Liver (tissue), 9 donors: ENCODE results near the gene KIF21B. TPM values are rescaled to one million over a fixed set of nuclear protein-coding genes. Genes with fewer than 3 reads are reported as not detected.

Experiments
- DNase-seq: peaks from one replicate; pipeline ENCODE4 v3.0.0-alpha.2; 2017; ENCODE audit warnings: low spot score
- H3K27ac ChIP-seq, 2 donors: one replicate each; pipeline ENCODE4 v1.7.0; 2013; ENCODE audit warnings: inconsistent platforms in 2 of 2, low read length in 2 of 2, control low read depth in 1 of 2, low read depth in 1 of 2, mild to moderate bottlenecking in 1 of 2
- H3K27me3 ChIP-seq, 4 donors: one replicate each; pipeline versions ENCODE4 v1.6.1 to v1.7.0; 2013; ENCODE audit warnings: low read length in 3 of 4, inconsistent platforms in 1 of 4, mild to moderate bottlenecking in 1 of 4, moderate library complexity in 1 of 4; ENCODE audit not compliant: control insufficient read depth in 4 of 4, insufficient read depth in 4 of 4
- H3K36me3 ChIP-seq, 4 donors: one replicate each; pipeline versions ENCODE4 v1.6.1 to v1.7.0; 2013; ENCODE audit warnings: low read length in 3 of 4, mild to moderate bottlenecking in 3 of 4, low read depth in 1 of 4, moderate library complexity in 1 of 4; ENCODE audit not compliant: control insufficient read depth in 4 of 4, insufficient read depth in 3 of 4
- H3K4me1 ChIP-seq, 4 donors: one replicate each; pipeline versions ENCODE4 v1.6.1 to v1.7.0; 2013; ENCODE audit warnings: low read length in 3 of 4, mild to moderate bottlenecking in 3 of 4, moderate library complexity in 1 of 4; ENCODE audit not compliant: control insufficient read depth in 4 of 4, insufficient read depth in 4 of 4
- H3K4me3 ChIP-seq, 3 donors: one replicate each; pipeline versions ENCODE4 v1.6.1 to v1.7.0; 2013; ENCODE audit warnings: low read length in 3 of 3, control low read depth in 1 of 3, low read depth in 1 of 3, mild to moderate bottlenecking in 1 of 3
- H3K9ac ChIP-seq, 2 donors: one replicate each; pipeline ENCODE4 v1.7.0; 2013; ENCODE audit warnings: low read length in 2 of 2, mild to moderate bottlenecking in 2 of 2, moderate library complexity in 2 of 2, control low read depth in 1 of 2, low read depth in 1 of 2
- H3K9me3 ChIP-seq, 4 donors: one replicate each; pipeline versions ENCODE4 v1.6.1 to v1.7.0; 2013; ENCODE audit warnings: low read length in 3 of 4; ENCODE audit not compliant: control insufficient read depth in 4 of 4
- ATF3 ChIP-seq: IDR thresholded peaks from 2 replicates; pipeline ENCODE4 v1.6.1; 2016; ENCODE audit warnings: antibody characterized with exemption
- CTCF ChIP-seq: fragments of 150-350 bp; IDR thresholded peaks from 2 replicates; pipeline ENCODE4 v1.5.1; 2017; ENCODE audit warnings: improper control_type of control experiment, low read depth, low read length; ENCODE audit not compliant: missing input control
- EGR1 ChIP-seq, 2 donors: IDR thresholded peaks; 2 replicates each; pipeline ENCODE4 v1.6.1; 2016 to 2018; ENCODE audit warnings: antibody characterized with exemption in 2 of 2, low read depth in 2 of 2
- FOXA2 ChIP-seq: IDR thresholded peaks from 2 replicates; pipeline ENCODE4 v1.6.1; 2016; ENCODE audit warnings: antibody characterized with exemption
- GABPA ChIP-seq, 2 donors: IDR thresholded peaks in 1 of 2; conservative IDR thresholded peaks in 1 of 2; 2 replicates each; pipeline ENCODE4 v1.6.1; 2016; ENCODE audit warnings: antibody characterized with exemption in 2 of 2, mild to moderate bottlenecking in 1 of 2, moderate library complexity in 1 of 2
- HNF4A ChIP-seq, 2 donors: conservative IDR thresholded peaks; 2 replicates each; pipeline ENCODE4 v1.6.1; 2016; ENCODE audit warnings: antibody characterized with exemption in 2 of 2, mild to moderate bottlenecking in 2 of 2
- HNF4G ChIP-seq: IDR thresholded peaks from 2 replicates; pipeline ENCODE4 v1.6.1; 2016; ENCODE audit warnings: antibody characterized with exemption
- JUND ChIP-seq, 2 donors: IDR thresholded peaks; 2 replicates each; pipeline ENCODE4 v1.6.1; 2016; ENCODE audit warnings: antibody characterized with exemption in 2 of 2
- NR2F2 ChIP-seq: IDR thresholded peaks from 2 replicates; pipeline ENCODE4 v1.6.1; 2016; ENCODE audit warnings: antibody characterized with exemption
- RAD21 ChIP-seq, 2 donors: IDR thresholded peaks; 2 replicates each; pipeline ENCODE4 v1.6.1; 2016; ENCODE audit warnings: antibody characterized with exemption in 2 of 2, mild to moderate bottlenecking in 2 of 2
- RXRA ChIP-seq, 2 donors: IDR thresholded peaks; 2 replicates each; pipeline ENCODE4 v1.6.1; 2017 to 2018; ENCODE audit warnings: antibody characterized with exemption in 2 of 2, mild to moderate bottlenecking in 1 of 2
- TAF1 ChIP-seq: conservative IDR thresholded peaks from 2 replicates; pipeline ENCODE4 v1.6.1; 2016; ENCODE audit warnings: antibody characterized with exemption, mild to moderate bottlenecking
- YY1 ChIP-seq: IDR thresholded peaks from 2 replicates; pipeline ENCODE4 v1.6.1; 2016; ENCODE audit warnings: antibody characterized with exemption, mild to moderate bottlenecking
- ZBTB33 ChIP-seq: IDR thresholded peaks from 2 replicates; pipeline ENCODE4 v1.6.1; 2016; ENCODE audit warnings: antibody characterized with exemption
- WGBS: extraction: QIAGEN DNeasy Blood & Tissue Kit; methylation state at CpG from one replicate; pipeline ENCODE4 v1.1.7; 2013; 5-methylcytosine and 5-hydroxymethylcytosine counted together
- polyA plus RNA-seq, 2 donors: library from polyadenylated mRNA; stranded (reverse) in 1 of 2; unstranded in 1 of 2; fragments of 200-250 nt in 1 of 2; fragments of >200 nt in 1 of 2; fragmentation: Nextera tagmentation in 1 of 2; extraction: Ambion mirVana in 1 of 2; gene quantifications; one replicate each; pipeline versions ENCODE4 v1.2.1 to v1.2.3, GENCODE V29; 2013 to 2015
- total RNA-seq, 2 donors: library from RNA; depleted of rRNA; stranded (reverse); fragments of >200 nt; gene quantifications; one replicate each; pipeline ENCODE4 v1.2.3, GENCODE V29; 2014
- TF ChIP-seq, protein P1 (sequence below): IDR thresholded peaks from 2 replicates; pipeline ENCODE4 v1.6.1; 2016; ENCODE audit warnings: antibody characterized with exemption, mild to moderate bottlenecking
- TF ChIP-seq, protein P2 (sequence below): IDR thresholded peaks from 2 replicates; pipeline ENCODE4 v1.6.1; 2016; ENCODE audit warnings: antibody characterized with exemption
- donor health status: healthy.
- donor health status: healthy.
- donor health status: healthy.
- donor health status: healthy.
- donor health status: healthy.

The KIF21B gene
- total and polyA plus RNA-seq, 4 donors = 0.42 to 1.9 (median 1.0) TPM

DNA sequence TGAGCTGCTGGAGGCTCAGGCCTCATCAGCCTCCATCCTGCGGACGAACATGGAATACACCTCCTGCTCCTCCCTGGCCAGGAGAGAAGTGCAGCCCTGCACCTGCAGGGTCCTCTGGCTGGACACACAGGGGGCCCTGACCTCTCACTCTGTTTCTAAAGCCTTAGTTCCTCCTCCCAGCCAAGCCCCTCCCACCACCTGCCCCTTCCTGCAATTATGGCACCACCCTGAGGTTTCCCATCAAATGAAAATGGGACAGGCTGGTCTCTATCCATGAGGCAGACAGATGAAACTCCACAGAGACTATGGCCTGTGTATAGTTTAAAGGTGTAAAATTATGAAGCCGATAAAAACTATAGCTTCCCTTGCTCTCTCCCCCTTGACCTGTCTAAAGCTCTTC lies 46.1 kb upstream of the KIF21B start:
- Histone ChIP-seq H3K4me1 (no peaks in the 10 kb centered on the region), H3K4me3 (no peak overlapping the region), H3K27ac (no peak overlapping the region), H3K36me3 (no peaks in the 10 kb centered on the region), H3K27me3 (no peaks in the 10 kb centered on the region), H3K9ac (no peak overlapping the region), H3K9me3 (no peaks in the 10 kb centered on the region)
- WGBS = 92% methylated on average over 3 of the region's 3 CpGs
- TF ChIP-seq RXRA (IDR thresholded peaks at IDR 0.05) (no peak), ZBTB33 (no peak)
- DNase-seq = no peak

GRCh38 chr1:201068976-201069375 lies 45.5 kb upstream of the KIF21B start:
- H3K27me3 ChIP-seq = no peaks in the 10 kb centered on the region
- no peak overlapping the region for H3K4me3 ChIP-seq
- H3K36me3 ChIP-seq = no peaks in the 10 kb centered on the region
- H3K9ac ChIP-seq = no peak overlapping the region
- DNase-seq = no peak
- TF ChIP-seq, protein P1, sequence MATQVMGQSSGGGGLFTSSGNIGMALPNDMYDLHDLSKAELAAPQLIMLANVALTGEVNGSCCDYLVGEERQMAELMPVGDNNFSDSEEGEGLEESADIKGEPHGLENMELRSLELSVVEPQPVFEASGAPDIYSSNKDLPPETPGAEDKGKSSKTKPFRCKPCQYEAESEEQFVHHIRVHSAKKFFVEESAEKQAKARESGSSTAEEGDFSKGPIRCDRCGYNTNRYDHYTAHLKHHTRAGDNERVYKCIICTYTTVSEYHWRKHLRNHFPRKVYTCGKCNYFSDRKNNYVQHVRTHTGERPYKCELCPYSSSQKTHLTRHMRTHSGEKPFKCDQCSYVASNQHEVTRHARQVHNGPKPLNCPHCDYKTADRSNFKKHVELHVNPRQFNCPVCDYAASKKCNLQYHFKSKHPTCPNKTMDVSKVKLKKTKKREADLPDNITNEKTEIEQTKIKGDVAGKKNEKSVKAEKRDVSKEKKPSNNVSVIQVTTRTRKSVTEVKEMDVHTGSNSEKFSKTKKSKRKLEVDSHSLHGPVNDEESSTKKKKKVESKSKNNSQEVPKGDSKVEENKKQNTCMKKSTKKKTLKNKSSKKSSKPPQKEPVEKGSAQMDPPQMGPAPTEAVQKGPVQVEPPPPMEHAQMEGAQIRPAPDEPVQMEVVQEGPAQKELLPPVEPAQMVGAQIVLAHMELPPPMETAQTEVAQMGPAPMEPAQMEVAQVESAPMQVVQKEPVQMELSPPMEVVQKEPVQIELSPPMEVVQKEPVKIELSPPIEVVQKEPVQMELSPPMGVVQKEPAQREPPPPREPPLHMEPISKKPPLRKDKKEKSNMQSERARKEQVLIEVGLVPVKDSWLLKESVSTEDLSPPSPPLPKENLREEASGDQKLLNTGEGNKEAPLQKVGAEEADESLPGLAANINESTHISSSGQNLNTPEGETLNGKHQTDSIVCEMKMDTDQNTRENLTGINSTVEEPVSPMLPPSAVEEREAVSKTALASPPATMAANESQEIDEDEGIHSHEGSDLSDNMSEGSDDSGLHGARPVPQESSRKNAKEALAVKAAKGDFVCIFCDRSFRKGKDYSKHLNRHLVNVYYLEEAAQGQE = no peak
- no peak for TF ChIP-seq GABPA (IDR thresholded peaks at IDR 0.05 in 1 of 2, conservative IDR thresholded peaks at IDR 0.05 in 1 of 2)
- TF ChIP-seq RAD21 (IDR thresholded peaks at IDR 0.05) = no peak
- TF ChIP-seq EGR1 (IDR thresholded peaks at IDR 0.05; ENCODE audit: low read depth in 2 of 2) = no peak
- no peak for TF ChIP-seq NR2F2
- TF ChIP-seq, protein P2, sequence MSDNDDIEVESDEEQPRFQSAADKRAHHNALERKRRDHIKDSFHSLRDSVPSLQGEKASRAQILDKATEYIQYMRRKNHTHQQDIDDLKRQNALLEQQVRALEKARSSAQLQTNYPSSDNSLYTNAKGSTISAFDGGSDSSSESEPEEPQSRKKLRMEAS = no peak
- no peak for TF ChIP-seq JUND (IDR thresholded peaks at IDR 0.05)
- TF ChIP-seq HNF4A (conservative IDR thresholded peaks at IDR 0.05) = no peak
- TF ChIP-seq YY1 = no peak
- TF ChIP-seq ATF3 = no peak
- WGBS = 79% methylated on average over 4 of the region's 4 CpGs
- no peak overlapping the region for H3K27ac ChIP-seq
- no peaks in the 10 kb centered on the region for H3K9me3 ChIP-seq
- no peaks in the 10 kb centered on the region for H3K4me1 ChIP-seq

DNA sequence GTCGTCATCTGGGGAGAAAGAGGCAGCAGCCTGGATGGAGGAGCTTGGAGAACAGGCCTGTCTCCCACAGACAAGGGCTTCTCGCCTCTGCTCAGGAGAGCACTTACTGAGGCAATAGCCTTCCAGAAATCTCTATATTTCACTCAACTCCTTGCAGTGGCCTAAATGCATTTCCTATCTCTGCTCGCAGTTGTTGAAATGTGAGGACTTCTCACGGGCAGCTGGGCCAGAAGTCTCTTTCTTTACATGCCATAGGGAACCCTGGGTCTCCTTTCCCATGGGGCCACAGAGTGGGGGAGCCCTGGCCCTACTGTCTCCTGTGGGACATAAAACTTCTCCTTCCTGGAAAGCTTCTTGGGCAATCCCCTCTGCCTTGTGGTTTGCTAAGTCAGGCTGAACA lies 43.5 kb upstream of the KIF21B start:
- H3K4me1 ChIP-seq = peaks cover 0 to 5% (median 0%) of the 10 kb centered on the region in 4 donors
- no peak overlapping the region for H3K9ac ChIP-seq
- no peak for DNase-seq
- H3K27me3 ChIP-seq = no peaks in the 10 kb centered on the region
- 89% methylated on average over 4 of the region's 4 CpGs for WGBS
- H3K4me3 ChIP-seq = no peak overlapping the region
- H3K27ac ChIP-seq = no peak overlapping the region
- no peaks in the 10 kb centered on the region for H3K9me3 ChIP-seq
- no peaks in the 10 kb centered on the region for H3K36me3 ChIP-seq
- no peak for TF ChIP-seq JUND (IDR thresholded peaks at IDR 0.05)
- TF ChIP-seq TAF1 = no peak
- TF ChIP-seq HNF4G = no peak
- TF ChIP-seq ZBTB33 = no peak
- TF ChIP-seq FOXA2 = no peak
- no peak for TF ChIP-seq CTCF
- TF ChIP-seq ATF3 = no peak
- TF ChIP-seq RAD21 (IDR thresholded peaks at IDR 0.05) = no peak
- TF ChIP-seq NR2F2 = no peak
- no peak for TF ChIP-seq YY1
